ENCODE measurements around the gene USP38.

DNA sequence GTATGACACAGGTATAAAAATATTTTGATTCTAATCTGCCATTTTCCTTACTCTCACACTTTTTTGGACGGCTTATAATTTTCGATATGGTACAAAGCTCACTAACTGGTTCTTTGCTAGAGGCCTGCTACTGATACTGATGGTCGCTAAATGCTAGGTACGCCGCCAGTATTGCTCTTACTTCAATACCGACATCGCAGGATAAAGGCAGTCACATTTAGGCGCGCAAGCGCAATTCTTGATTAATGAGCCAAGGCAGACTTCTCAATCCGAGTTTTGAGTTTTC lies 557 bp upstream of the USP38 start:
- TF ChIP-seq, protein P1, sequence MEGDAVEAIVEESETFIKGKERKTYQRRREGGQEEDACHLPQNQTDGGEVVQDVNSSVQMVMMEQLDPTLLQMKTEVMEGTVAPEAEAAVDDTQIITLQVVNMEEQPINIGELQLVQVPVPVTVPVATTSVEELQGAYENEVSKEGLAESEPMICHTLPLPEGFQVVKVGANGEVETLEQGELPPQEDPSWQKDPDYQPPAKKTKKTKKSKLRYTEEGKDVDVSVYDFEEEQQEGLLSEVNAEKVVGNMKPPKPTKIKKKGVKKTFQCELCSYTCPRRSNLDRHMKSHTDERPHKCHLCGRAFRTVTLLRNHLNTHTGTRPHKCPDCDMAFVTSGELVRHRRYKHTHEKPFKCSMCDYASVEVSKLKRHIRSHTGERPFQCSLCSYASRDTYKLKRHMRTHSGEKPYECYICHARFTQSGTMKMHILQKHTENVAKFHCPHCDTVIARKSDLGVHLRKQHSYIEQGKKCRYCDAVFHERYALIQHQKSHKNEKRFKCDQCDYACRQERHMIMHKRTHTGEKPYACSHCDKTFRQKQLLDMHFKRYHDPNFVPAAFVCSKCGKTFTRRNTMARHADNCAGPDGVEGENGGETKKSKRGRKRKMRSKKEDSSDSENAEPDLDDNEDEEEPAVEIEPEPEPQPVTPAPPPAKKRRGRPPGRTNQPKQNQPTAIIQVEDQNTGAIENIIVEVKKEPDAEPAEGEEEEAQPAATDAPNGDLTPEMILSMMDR (IDR thresholded peaks at IDR 0.05; ENCODE audit: insufficient read depth, low read depth, low read length), result no peak
- no peak for TF ChIP-seq EZH2 (IDR thresholded peaks at IDR 0.05; ENCODE audit: insufficient read depth, low read length)
